GM12878 (cell line): Measurements from ENCODE around the gene LRRN1. TPM values are rescaled to one million over a fixed set of nuclear protein-coding genes. Genes with fewer than 3 reads are reported as not detected.

Experiments used
- BMI1 ChIP-seq: fragments of 450-650 bp; IDR thresholded peaks from 2 replicates; pipeline ENCODE4 v1.6.1; 2016; ENCODE audit warnings: mild to moderate bottlenecking, moderate library complexity, borderline replicate concordance
- BRCA1 ChIP-seq: IDR thresholded peaks from 2 replicates; pipeline ENCODE4 v1.6.1; 2011; ENCODE audit warnings: low read depth, low read length, improper control_type of control experiment
- CEBPB ChIP-seq, 2 experiments: fragments of 150-350 bp in 1 of 2; IDR thresholded peaks; 2 replicates each; pipeline ENCODE4 v1.6.1; 2012 to 2014; ENCODE audit warnings: low read depth in 2 of 2, low read length in 2 of 2, borderline replicate concordance in 1 of 2, inconsistent platforms in 1 of 2
- EP300 ChIP-seq, 2 experiments: fragments of 150-350 bp in 1 of 2; IDR thresholded peaks; 2 replicates each; pipeline ENCODE4 v1.6.1; 2011 to 2012; ENCODE audit warnings: low read depth in 2 of 2, low read length in 2 of 2, borderline replicate concordance in 1 of 2, improper control_type of control experiment in 1 of 2, inconsistent platforms in 1 of 2; ENCODE audit not compliant: control insufficient read depth in 1 of 2
- ETV6 ChIP-seq, 2 experiments: fragments of 450-650 bp in 1 of 2; IDR thresholded peaks in 1 of 2; conservative IDR thresholded peaks in 1 of 2; 2 replicates each; pipeline ENCODE4 v1.6.1; 2014; ENCODE audit warnings: antibody characterized with exemption in 1 of 2, borderline replicate concordance in 1 of 2, low read depth in 1 of 2, mild to moderate bottlenecking in 1 of 2, moderate library complexity in 1 of 2
- EZH2 ChIP-seq: IDR thresholded peaks from 2 replicates; pipeline ENCODE4 v1.6.1; 2012; ENCODE audit warnings: low read depth, mild to moderate bottlenecking, control low read depth, inconsistent platforms, low read length, borderline replicate concordance; ENCODE audit not compliant: control insufficient read depth
- FOS ChIP-seq: IDR thresholded peaks from 3 replicates; pipeline ENCODE4 v1.6.1; 2011; ENCODE audit warnings: borderline replicate concordance; ENCODE audit not compliant: insufficient read length; ENCODE audit errors: extremely low read depth
- IKZF1 ChIP-seq: fragments of 450-650 bp; conservative IDR thresholded peaks from 2 replicates; pipeline ENCODE4 v1.6.1; 2017; ENCODE audit warnings: antibody characterized with exemption, mild to moderate bottlenecking
- MEF2B ChIP-seq: fragments of 450-650 bp; IDR thresholded peaks from 2 replicates; pipeline ENCODE4 v1.6.1; 2018; ENCODE audit warnings: mild to moderate bottlenecking, moderate library complexity; ENCODE audit not compliant: partially characterized antibody, poor library complexity, severe bottlenecking
- RELA ChIP-seq: fragments of 450-650 bp; IDR thresholded peaks from 2 replicates; pipeline ENCODE4 v1.8.0; 2014; ENCODE audit warnings: borderline replicate concordance; ENCODE audit not compliant: partially characterized antibody
- SRF ChIP-seq, 2 experiments: IDR thresholded peaks; 2 replicates each; pipeline ENCODE4 v1.6.1; 2011; ENCODE audit warnings: low read depth in 2 of 2, low read length in 2 of 2, mild to moderate bottlenecking in 1 of 2, moderate library complexity in 1 of 2
- polyA plus RNA-seq, 11 experiments: library from polyadenylated mRNA; depleted of rRNA in 4 of 11; unstranded in 6 of 11; stranded (reverse) in 5 of 11; fragments of >200 nt; fragmentation: Nextera tagmentation in 4 of 11; fragmentation: Illumina TruSeq in 1 of 11; extraction: Ambion mirVana in 4 of 11; extraction: Trizol in 1 of 11; gene quantifications; 1 replicate in 1 of 11; 2 replicates in 10 of 11; pipeline versions ENCODE4 v1.2.1 to v1.2.3, GENCODE V29; 2011 to 2016; ENCODE audit warnings: inconsistent platforms in 2 of 11, missing spikeins in 2 of 11, low read depth in 1 of 11
- total RNA-seq, 4 experiments: library from RNA; depleted of rRNA in 3 of 4; stranded (reverse); fragments of >200 nt in 3 of 4; fragmentation: Illumina TruSeq in 1 of 4; extraction: Trizol in 1 of 4; gene quantifications; 2 replicates each; pipeline versions ENCODE4 v1.2.1 to v1.2.3, GENCODE V29; 2013 to 2021
- TF ChIP-seq, protein P1 (sequence below): fragments of 450-650 bp; formaldehyde crosslinking; IDR thresholded peaks from 2 replicates; pipeline ENCODE4 v1.4.0; 2022; ENCODE audit warnings: mild to moderate bottlenecking, moderate library complexity
- TF ChIP-seq, protein P2 (sequence below): fragments of 450-650 bp; IDR thresholded peaks from 2 replicates; pipeline ENCODE4 v1.6.1; 2017; ENCODE audit warnings: mild to moderate bottlenecking, moderate library complexity

Gene LRRN1
- total and polyA plus RNA-seq, 10 of the 15 experiments (the other 5 are each of a cell fraction or from before 2014, with no cell fraction given): 0.01 to 0.04 TPM; not detected in 8

DNA sequence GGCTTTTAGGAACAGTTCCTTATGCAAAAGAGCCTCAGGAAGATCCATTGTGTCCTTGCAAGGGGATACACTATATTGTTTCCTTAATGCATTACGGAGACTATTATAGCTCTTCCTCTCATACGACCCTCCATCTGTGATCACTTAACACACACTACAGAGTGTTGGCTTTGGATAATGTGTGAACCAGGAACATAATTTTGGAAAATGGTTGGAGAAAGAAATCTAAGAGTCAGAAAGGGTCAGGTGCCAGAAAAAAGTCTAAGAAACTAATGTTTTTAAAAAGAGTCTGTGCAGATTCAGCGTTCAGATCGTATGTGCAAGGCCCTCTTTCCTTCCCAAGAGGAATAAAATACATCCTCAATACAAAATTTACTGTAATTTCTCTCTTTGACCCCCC lies 27.3 kb downstream of the LRRN1 start (continued):
- no peak for TF ChIP-seq EZH2
- no peak for TF ChIP-seq BRCA1
- no peak for TF ChIP-seq ETV6 (conservative IDR thresholded peaks at IDR 0.05 in 1 of 2, IDR thresholded peaks at IDR 0.05 in 1 of 2; ENCODE audit: borderline replicate concordance in 1 of 2, low read depth in 1 of 2)
- no peak for TF ChIP-seq RELA
- TF ChIP-seq, protein P1, sequence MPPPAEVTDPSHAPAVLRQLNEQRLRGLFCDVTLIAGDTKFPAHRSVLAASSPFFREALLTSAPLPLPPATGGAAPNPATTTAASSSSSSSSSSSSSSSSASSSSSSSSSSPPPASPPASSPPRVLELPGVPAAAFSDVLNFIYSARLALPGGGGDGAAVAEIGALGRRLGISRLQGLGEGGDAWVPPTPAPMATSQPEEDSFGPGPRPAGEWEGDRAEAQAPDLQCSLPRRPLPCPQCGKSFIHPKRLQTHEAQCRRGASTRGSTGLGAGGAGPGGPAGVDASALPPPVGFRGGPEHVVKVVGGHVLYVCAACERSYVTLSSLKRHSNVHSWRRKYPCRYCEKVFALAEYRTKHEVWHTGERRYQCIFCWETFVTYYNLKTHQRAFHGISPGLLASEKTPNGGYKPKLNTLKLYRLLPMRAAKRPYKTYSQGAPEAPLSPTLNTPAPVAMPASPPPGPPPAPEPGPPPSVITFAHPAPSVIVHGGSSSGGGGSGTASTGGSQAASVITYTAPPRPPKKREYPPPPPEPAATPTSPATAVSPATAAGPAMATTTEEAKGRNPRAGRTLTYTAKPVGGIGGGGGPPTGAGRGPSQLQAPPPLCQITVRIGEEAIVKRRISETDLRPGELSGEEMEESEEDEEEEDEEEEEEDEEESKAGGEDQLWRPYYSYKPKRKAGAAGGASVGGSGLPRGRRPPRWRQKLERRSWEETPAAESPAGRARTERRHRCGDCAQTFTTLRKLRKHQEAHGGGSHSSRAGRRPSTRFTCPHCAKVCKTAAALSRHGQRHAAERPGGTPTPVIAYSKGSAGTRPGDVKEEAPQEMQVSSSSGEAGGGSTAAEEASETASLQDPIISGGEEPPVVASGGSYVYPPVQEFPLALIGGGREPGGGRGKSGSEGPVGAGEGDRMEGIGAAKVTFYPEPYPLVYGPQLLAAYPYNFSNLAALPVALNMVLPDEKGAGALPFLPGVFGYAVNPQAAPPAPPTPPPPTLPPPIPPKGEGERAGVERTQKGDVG (CRISPR knock-in tag): no peak
- no peak for TF ChIP-seq MEF2B
- TF ChIP-seq BMI1: no peak
- no peak for TF ChIP-seq FOS
- TF ChIP-seq, protein P2, sequence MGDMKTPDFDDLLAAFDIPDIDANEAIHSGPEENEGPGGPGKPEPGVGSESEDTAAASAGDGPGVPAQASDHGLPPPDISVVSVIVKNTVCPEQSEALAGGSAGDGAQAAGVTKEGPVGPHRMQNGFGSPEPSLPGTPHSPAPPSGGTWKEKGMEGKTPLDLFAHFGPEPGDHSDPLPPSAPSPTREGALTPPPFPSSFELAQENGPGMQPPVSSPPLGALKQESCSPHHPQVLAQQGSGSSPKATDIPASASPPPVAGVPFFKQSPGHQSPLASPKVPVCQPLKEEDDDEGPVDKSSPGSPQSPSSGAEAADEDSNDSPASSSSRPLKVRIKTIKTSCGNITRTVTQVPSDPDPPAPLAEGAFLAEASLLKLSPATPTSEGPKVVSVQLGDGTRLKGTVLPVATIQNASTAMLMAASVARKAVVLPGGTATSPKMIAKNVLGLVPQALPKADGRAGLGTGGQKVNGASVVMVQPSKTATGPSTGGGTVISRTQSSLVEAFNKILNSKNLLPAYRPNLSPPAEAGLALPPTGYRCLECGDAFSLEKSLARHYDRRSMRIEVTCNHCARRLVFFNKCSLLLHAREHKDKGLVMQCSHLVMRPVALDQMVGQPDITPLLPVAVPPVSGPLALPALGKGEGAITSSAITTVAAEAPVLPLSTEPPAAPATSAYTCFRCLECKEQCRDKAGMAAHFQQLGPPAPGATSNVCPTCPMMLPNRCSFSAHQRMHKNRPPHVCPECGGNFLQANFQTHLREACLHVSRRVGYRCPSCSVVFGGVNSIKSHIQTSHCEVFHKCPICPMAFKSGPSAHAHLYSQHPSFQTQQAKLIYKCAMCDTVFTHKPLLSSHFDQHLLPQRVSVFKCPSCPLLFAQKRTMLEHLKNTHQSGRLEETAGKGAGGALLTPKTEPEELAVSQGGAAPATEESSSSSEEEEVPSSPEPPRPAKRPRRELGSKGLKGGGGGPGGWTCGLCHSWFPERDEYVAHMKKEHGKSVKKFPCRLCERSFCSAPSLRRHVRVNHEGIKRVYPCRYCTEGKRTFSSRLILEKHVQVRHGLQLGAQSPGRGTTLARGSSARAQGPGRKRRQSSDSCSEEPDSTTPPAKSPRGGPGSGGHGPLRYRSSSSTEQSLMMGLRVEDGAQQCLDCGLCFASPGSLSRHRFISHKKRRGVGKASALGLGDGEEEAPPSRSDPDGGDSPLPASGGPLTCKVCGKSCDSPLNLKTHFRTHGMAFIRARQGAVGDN: no peak
- no peak for TF ChIP-seq EP300 (IDR thresholded peaks at IDR 0.05; ENCODE audit: borderline replicate concordance in 1 of 2, control insufficient read depth in 1 of 2, low read depth in 2 of 2, low read length in 2 of 2)
- no peak for TF ChIP-seq CEBPB (IDR thresholded peaks at IDR 0.05; ENCODE audit: borderline replicate concordance in 1 of 2, low read depth in 2 of 2, low read length in 2 of 2)
- no peak for TF ChIP-seq IKZF1
- TF ChIP-seq SRF (IDR thresholded peaks at IDR 0.05; ENCODE audit: low read depth in 2 of 2, low read length in 2 of 2): no peak
